Measurements from ENCODE around the gene CNIH1.
A peak's percentile ranks its signal among the peaks of the same experiment; 100 is the strongest.

Gene CNIH1

DNA sequence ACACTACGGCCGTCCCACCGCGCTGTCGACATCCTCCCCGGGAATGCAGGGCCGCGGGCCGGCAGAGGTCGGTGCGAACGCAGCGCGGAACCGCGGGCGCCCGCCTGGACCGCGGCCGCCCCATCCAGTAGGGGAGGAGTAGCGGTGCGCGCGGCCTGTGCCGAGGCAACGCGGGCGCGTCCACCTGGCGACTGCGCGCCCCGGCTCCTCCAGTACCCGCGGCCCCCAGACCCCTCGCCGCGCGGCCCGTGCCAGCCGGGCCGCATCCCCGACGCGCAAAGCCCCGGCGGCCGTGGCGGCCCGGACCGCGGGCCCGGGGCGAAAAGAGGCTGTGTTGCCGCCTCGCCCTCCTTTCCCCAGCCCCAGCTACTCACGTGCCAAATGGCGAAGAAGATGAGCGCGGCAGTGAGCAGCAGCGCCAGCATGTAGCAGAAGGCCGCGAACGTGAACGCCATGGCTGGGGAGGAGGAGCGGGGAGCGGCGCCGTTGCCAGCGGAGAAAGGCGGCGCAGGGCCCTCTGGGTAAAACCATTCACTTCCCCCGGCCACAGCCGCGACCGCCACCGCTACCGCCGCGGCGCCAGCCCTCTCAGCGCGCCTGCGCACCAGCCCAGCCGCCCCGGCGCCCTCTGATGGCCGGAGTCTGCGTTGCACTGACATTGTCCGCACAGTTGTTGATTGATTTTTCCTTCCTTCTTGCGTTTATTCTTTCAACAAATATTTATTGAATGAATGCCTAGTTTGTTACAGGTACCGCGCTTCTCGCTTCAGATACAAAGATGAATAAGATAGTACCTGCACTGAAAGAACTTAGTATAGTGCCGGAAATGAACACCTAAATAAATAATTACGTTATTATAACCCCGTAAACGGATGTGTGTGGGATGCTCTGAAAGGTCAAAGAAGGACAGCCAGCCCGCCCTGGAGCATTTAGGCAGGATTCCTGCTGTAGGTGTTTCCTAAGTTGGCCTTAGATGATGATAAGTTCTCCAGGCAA lies at the start of gene CNIH1:
TSS of gene CNIH1 (minus strand) at position 502 of the 996 bp plus-strand sequence. CDS start at position 455, 47 bp downstream.
- Histone ChIP-seq H3K9ac (ENCODE audit: low read depth, low read length) (peak within 1 kb of the TSS; percentile 86), H3K36me3 (ENCODE audit: insufficient read depth, low read length) (no peaks in the 10 kb centered on the region), H3K4me1 (ENCODE audit: insufficient read depth, low read length) (peaks cover 20% of the 10 kb centered on the region), H3K9me3 (ENCODE audit: control insufficient read depth, insufficient read depth, low read length) (no peaks in the 10 kb centered on the region)

DNA sequence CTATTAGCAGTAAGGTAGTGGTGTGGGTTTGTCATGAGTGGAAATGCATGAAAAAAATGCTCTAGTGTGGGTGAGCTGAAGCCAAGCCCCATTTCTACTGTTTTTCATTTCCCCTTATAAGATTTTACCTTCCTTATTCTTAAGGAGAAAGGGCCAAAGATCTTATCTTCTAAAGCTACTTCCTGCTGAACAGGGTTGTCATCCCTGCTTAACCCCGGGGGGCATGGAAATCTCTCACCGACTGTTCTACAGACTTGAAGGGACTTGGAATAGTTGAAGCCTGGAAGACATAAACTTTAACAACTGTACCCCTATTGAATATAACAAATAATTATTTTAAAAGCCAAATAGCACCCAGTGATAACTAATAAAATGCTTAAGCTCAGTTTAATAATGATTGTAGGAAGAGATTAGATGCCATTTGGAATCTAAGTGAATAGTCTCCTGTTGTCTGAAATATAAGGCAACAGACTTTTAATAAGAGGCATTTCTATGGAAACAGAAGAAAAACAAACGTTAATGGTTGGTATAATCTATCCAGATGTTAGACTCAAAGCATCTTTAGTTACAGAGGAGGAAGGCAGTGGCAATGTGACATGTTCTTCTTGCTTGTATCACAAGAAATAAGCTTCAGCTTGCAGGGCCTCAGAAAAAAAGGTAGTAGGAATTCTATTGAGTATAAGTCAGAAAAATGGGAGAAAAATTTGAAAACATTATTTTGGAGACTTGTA lies 49.4 kb upstream of the CNIH1 start:
- H3K4me1 ChIP-seq (ENCODE audit: insufficient read depth, low read length): peaks cover 7% of the 10 kb centered on the region
- H3K9ac ChIP-seq (ENCODE audit: low read depth, low read length): no peak overlapping the region
- no peaks in the 10 kb centered on the region for H3K36me3 ChIP-seq (ENCODE audit: insufficient read depth, low read length)
- H3K9me3 ChIP-seq (ENCODE audit: control insufficient read depth, insufficient read depth, low read length): no peaks in the 10 kb centered on the region

DNA sequence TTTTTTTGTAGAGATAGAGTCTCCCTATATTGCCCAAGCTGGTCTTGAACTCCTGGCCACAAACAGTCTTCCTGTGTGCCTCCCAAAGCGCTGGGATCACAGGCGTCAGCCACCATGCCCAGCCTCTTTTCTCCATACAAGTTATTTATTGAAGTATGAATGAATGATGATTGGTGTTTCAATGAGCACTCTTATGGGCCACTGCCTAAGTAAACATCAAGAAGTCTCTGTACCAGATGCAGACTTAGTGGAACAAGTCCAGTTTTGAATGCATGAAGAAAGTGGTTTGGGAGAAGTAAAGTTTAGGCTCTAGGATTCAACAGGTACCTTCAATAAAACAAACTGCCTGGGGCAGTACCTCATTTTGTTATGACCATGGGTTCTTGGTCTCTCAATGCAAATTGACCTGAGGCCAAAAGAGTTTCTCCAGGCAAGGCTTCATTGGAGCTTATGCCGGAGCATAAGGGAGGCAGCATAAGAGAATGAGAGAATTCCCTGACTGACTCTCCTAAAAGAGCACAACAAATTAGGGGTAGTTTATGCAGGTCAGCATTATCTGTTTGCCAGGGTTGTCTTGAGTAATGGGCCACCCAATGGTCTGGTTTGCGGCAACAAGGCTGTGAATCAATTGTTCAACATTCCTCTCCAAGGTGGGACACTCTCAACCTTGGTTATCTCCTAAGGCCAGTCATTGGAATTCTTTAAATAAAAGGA lies 48.7 kb upstream of the CNIH1 start:
- H3K9ac ChIP-seq (ENCODE audit: low read depth, low read length): peak overlapping the region; percentile 86; the same call in 1 of the 2 replicates
- peaks cover 7% of the 10 kb centered on the region for H3K4me1 ChIP-seq (ENCODE audit: insufficient read depth, low read length)
- H3K36me3 ChIP-seq (ENCODE audit: insufficient read depth, low read length): no peaks in the 10 kb centered on the region

DNA sequence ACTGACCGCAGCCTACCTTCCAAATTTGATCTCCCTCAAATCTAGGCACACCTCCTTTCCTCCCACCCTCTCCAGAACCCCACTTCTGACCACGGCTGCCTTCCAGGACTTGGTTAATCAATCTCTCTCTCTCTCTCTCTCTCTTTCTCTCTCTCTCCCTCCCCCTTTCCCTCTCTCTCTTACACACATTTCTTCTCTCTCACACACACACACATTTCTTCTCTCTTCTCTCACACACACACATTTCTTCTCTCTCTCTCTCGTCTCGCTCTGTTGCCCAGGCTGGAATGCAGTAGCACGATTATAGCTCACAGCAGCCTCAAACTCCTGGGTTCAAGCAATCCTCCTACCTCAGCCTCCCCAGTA lies 48.1 kb upstream of the CNIH1 start:
- H3K4me1 ChIP-seq (ENCODE audit: insufficient read depth, low read length): peaks cover 7% of the 10 kb centered on the region
- peak overlapping the region; percentile 86 for H3K9ac ChIP-seq (ENCODE audit: low read depth, low read length)
- H3K9me3 ChIP-seq (ENCODE audit: control insufficient read depth, insufficient read depth, low read length): no peaks in the 10 kb centered on the region
- no peaks in the 10 kb centered on the region for H3K36me3 ChIP-seq (ENCODE audit: insufficient read depth, low read length)

More for the DNA sequence above, 48.7 kb upstream of the CNIH1 start:
- H3K9me3 ChIP-seq (ENCODE audit: control insufficient read depth, insufficient read depth, low read length): no peaks in the 10 kb centered on the region

DNA sequence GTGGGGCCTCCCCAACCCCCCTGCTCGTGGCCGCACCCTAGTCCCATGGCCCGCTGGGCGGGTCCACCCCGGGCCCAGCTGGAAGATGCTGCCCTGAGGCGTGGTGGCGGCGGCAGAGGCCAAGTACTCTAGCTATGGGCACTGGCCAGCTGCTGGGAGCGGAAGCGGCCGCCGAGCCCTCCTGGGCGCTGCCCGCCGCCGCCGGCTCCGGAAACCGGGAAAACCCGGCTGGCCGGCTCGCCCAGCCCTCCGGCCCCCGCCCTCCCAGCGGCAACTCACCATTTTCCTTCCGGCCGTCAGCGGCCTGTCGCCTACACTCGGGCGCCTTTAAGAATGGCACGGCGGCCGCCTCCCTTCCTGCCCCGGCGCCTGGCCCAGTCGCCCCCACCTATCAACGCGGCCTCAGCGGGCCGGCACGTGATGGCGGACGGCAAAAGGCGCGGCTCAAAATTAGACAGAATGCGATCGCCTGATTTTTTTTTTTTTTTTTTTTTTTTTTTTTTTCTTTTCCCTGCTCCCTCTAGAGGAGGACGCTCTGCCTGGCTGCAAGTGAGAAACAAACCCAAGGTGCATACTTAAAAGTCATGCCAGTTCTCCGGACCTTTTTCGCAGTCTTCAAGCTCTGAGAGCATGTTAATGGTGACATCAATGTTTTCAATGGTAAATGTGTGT lies 47.6 kb upstream of the CNIH1 start, which contains the start of gene GMFB:
TSS of gene GMFB (minus strand) at position 335 of the 672 bp plus-strand sequence. CDS start at position 282, 53 bp downstream.
- Histone ChIP-seq H3K9ac (ENCODE audit: low read depth, low read length) (peak within 1 kb of the TSS; percentile 86), H3K36me3 (ENCODE audit: insufficient read depth, low read length) (no peaks in the 10 kb centered on the region), H3K9me3 (ENCODE audit: control insufficient read depth, insufficient read depth, low read length) (no peaks in the 10 kb centered on the region), H3K4me1 (ENCODE audit: insufficient read depth, low read length) (peaks cover 7% of the 10 kb centered on the region)

DNA sequence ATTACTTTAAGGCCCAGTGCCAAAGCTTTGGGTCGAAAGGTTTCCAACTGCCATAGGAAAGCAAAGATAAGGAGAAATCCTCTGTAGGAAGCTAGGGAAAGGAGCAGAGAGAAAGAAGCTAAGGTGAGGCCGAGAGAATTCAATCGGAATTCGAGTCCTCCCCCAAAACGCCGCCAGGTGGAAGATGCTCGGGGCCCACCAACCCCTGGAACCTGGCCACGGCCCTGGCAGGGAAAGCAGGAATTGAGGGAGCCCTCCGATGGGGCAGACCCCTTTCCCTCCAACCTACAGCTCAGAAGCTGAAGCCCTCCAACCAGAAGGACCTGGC lies 47.1 kb upstream of the CNIH1 start:
- Histone ChIP-seq H3K9ac (ENCODE audit: low read depth, low read length) (peak overlapping the region; percentile 86), H3K9me3 (ENCODE audit: control insufficient read depth, insufficient read depth, low read length) (no peaks in the 10 kb centered on the region), H3K36me3 (ENCODE audit: insufficient read depth, low read length) (no peaks in the 10 kb centered on the region), H3K4me1 (ENCODE audit: insufficient read depth, low read length) (peaks cover 7% of the 10 kb centered on the region)

DNA sequence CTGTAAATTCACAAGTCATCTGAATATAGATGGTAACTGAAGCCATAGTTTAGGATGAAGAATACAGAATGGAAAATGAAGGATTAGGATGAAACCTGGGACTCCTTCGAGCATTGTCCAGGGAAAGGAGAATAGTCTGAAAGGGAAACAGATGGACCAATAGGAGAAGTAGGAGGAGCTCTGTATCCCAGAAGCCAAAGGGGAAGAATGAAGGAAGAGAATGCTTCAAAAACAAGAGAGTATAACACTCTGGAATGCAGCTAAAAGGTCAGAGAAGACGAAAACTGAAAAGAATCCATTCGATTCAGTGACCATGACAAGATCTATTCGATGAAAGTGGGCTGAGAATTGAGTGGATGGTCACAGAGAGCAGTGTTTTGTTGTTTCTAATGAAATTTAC lies 46.6 kb upstream of the CNIH1 start:
- H3K9me3 ChIP-seq (ENCODE audit: control insufficient read depth, insufficient read depth, low read length): no peaks in the 10 kb centered on the region
- peak overlapping the region; percentile 86 for H3K9ac ChIP-seq (ENCODE audit: low read depth, low read length)
- peaks cover 7% of the 10 kb centered on the region for H3K4me1 ChIP-seq (ENCODE audit: insufficient read depth, low read length)
- H3K36me3 ChIP-seq (ENCODE audit: insufficient read depth, low read length): no peaks in the 10 kb centered on the region

DNA sequence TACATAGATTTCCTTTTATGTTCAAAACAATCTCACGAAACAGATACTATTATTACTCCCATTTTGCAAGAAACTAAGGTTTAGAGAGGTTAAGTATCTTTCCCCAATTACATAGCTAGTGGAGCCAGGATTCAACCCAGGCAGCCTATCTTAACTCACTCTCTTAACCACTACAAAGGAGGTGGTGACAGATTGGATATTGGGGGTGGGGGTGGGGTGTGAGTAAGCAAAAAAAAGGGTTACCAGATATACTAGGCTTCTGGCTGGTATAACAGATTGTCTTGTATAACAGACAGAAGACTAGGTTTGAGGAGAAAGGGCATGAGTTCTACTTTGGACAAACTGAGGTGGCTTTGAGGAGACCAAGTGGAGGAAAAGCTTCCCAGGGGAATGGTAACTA lies 45.5 kb upstream of the CNIH1 start:
- no peaks in the 10 kb centered on the region for H3K36me3 ChIP-seq (ENCODE audit: insufficient read depth, low read length)
- H3K9me3 ChIP-seq (ENCODE audit: control insufficient read depth, insufficient read depth, low read length): no peaks in the 10 kb centered on the region
- H3K4me1 ChIP-seq (ENCODE audit: insufficient read depth, low read length): peaks cover 7% of the 10 kb centered on the region
- no peak overlapping the region for H3K9ac ChIP-seq (ENCODE audit: low read depth, low read length)

DNA sequence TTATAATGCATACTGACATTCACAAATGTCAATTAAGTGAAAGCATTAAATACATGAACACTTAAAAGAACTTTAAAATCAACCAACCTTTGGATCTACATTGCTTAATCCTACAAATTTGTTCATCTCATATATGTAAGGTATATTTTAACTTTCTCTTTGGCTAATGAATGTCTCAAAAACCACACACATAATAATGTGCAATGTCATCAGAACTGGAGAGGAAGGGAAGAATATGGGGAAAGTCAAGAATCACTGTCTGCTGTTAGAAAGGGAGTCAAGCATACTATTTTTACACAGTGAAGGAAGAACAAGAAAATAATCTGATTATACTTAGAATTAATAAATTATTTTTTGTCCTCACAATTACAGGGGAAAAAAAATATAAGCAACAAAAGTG lies 42.7 kb upstream of the CNIH1 start:
- Histone ChIP-seq H3K9me3 (ENCODE audit: control insufficient read depth, insufficient read depth, low read length) (no peaks in the 10 kb centered on the region), H3K4me1 (ENCODE audit: insufficient read depth, low read length) (no peaks in the 10 kb centered on the region; the same call in none of the 2 replicates), H3K36me3 (ENCODE audit: insufficient read depth, low read length) (peaks cover under 1% of the 10 kb centered on the region; the same call in 1 of the 2 replicates), H3K9ac (ENCODE audit: low read depth, low read length) (no peak overlapping the region)

DNA sequence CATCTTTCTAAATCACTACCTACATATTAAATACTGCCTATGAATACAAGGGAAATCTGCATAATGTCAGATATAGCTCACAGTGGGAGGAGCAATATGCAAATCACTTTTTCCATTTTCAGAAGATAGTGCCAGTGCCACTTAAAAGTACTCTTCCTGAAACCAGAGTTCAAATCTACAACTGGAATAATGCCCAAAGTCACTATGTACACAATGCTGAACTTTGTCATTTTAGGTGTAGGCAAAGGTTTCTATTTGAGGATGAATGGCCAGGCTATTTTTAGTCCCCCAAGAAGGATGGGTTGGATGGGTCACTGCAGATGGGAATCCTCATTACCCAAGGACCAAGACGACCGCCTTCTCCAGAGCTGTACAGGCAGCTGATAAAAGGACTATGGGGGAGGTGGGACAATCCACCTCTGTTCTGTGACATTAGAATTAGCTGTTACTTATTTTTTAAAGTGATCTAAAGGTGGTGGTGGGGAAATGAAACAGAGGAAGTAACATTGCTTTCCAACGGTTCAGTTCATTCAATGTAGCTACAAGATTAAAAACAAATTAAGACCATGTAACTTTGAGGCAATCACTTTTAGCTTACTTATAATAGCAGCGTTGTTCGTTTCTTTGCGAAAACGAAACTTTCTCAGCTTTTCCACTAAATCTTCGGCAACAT lies 42.0 kb upstream of the CNIH1 start:
- Histone ChIP-seq H3K4me1 (ENCODE audit: insufficient read depth, low read length) (no peaks in the 10 kb centered on the region; the same call in none of the 2 replicates), H3K36me3 (ENCODE audit: insufficient read depth, low read length) (peaks cover 4% of the 10 kb centered on the region; the same call in 1 of the 2 replicates), H3K9ac (ENCODE audit: low read depth, low read length) (no peak overlapping the region), H3K9me3 (ENCODE audit: control insufficient read depth, insufficient read depth, low read length) (no peaks in the 10 kb centered on the region)

DNA sequence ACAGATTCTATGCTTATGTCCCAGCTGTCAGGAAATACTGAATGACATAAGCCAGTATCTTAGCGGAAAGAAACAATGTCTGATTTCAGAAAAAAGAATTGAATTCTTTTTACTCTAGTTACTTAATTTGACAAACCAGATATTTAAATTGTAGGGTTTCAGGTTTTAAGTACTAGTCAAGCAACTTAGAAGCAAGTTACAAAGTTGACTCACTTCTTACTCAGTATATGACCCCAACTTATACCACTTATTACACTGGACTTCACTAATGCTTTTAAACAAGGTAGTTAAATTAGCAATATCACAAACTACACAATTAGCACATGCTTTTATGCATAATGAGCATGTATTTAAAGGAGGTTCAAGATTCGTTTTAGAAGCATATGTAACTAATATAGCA lies 40.5 kb upstream of the CNIH1 start:
- Histone ChIP-seq H3K9me3 (ENCODE audit: control insufficient read depth, insufficient read depth, low read length) (no peaks in the 10 kb centered on the region), H3K4me1 (ENCODE audit: insufficient read depth, low read length) (no peaks in the 10 kb centered on the region; the same call in none of the 2 replicates), H3K9ac (ENCODE audit: low read depth, low read length) (no peak overlapping the region), H3K36me3 (ENCODE audit: insufficient read depth, low read length) (peaks cover 4% of the 10 kb centered on the region; the same call in 1 of the 2 replicates)

DNA sequence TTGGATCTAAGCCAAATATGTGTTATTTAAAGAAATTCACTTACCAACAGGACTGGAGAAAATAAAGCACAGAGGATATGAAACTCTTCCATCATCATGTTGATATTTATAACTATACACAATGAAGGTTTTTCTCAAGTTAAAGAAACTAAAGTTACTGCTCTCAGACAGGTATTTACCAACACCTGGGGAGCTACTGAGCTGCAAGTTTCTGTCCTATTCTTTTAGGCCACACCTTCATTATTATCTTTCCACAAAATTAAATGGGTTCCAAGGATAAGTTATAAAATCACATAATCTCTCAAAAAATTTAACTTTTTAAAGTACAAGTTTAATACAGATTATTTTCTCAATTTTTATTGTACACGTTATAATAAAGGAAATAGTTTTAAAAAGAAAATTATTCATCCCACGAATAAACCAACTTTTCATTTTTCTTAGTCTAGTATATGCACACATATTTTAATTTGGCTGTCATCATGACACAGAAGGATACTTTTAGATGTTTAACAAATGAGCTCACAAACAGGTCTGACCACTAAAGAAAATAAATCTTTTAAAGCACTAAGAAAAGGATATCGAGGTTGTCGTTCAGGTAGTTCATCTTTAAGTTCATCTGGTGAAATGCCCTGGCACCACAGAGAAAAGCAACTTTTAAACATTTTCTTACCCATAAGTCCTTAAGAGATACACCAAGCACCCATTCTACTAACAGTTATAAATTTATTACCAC lies 39.8 kb upstream of the CNIH1 start:
- H3K9ac ChIP-seq (ENCODE audit: low read depth, low read length): no peak overlapping the region
- no peaks in the 10 kb centered on the region for H3K9me3 ChIP-seq (ENCODE audit: control insufficient read depth, insufficient read depth, low read length)
- H3K36me3 ChIP-seq (ENCODE audit: insufficient read depth, low read length): peaks cover 4% of the 10 kb centered on the region; the same call in 1 of the 2 replicates
- H3K4me1 ChIP-seq (ENCODE audit: insufficient read depth, low read length): no peaks in the 10 kb centered on the region

Measured in ES-I3 (cell line).